ENCODE results near the gene AJAP1.

AJAP1 gene

GRCh38 chr1:4775506-4775905, 121.1 kb downstream of the AJAP1 start:
- no peak for DNase-seq (ENCODE audit: low read depth)
- no peak overlapping the region for H3K4me3 ChIP-seq (ENCODE audit: low read length)
- TF ChIP-seq CTCF (conservative IDR thresholded peaks at IDR 0.05; ENCODE audit: low read length), result no peak

- H3K4me3 ChIP-seq (ENCODE audit: low read length), result no peak overlapping the region
- no peak for DNase-seq (ENCODE audit: low read depth)
- peak; percentile 36 for TF ChIP-seq CTCF (conservative IDR thresholded peaks at IDR 0.05; ENCODE audit: low read length)
Measured at GRCh38 chr1:4778056-4778455, 123.6 kb downstream of the AJAP1 start.

DNA sequence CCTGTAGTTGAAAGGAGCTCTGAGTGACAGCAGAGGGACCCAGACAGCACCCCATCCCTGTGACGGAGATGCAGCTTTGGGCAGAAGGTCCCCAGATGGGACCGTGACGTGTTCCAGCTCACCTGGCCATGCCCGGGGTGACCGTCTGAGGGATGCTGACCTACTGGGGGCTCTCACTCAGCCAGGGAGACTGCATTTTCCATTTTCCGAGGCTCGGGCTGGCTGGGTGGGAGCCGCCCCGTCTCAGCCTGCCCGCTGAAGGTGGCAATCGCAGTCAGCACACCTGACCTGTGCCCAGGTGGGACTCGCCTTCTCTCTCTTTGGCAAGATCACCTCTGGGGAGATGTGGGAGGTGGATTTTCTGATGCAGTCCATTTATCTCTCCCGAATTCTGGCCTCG, 127.2 kb downstream of the AJAP1 start:
- DNase-seq (ENCODE audit: low read depth), result no peak
- no peak for TF ChIP-seq CTCF (conservative IDR thresholded peaks at IDR 0.05; ENCODE audit: low read length)
- no peak overlapping the region for H3K4me3 ChIP-seq (ENCODE audit: low read length)

GRCh38 chr1:4784761-4785160, 130.4 kb downstream of the AJAP1 start:
- DNase-seq (ENCODE audit: low read depth), result no peak
- H3K4me3 ChIP-seq (ENCODE audit: low read length), result no peak overlapping the region
- TF ChIP-seq CTCF (conservative IDR thresholded peaks at IDR 0.05; ENCODE audit: low read length), result no peak

GRCh38 chr1:4786055-4786454, 131.6 kb downstream of the AJAP1 start:
- no peak for TF ChIP-seq CTCF (conservative IDR thresholded peaks at IDR 0.05; ENCODE audit: low read length)
- no peak overlapping the region for H3K4me3 ChIP-seq (ENCODE audit: low read length)
- no peak for DNase-seq (ENCODE audit: low read depth)

DNA sequence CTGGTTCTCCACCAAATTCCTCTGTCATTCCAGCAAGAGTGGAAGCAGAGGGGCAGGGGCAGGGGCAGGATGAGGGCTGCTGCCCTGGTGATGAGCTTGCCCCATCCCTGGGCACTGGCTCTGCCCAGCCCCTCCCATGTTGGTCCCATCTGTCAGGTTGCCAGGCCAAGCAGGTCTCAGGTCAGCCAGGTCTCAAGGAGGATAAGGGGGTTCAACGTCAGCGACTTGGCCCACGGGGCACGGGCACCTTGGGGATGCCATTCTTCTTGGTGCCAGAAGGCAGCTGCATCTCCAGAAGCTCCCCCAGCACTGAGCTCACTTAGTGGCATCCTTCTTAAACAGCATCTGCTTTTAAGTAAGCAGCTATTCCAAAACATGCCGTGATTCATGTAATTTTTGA, 133.1 kb downstream of the AJAP1 start:
- H3K4me3 ChIP-seq (ENCODE audit: low read length), result no peak overlapping the region
- DNase-seq (ENCODE audit: low read depth), result no peak
- no peak for TF ChIP-seq CTCF (conservative IDR thresholded peaks at IDR 0.05; ENCODE audit: low read length)

DNA sequence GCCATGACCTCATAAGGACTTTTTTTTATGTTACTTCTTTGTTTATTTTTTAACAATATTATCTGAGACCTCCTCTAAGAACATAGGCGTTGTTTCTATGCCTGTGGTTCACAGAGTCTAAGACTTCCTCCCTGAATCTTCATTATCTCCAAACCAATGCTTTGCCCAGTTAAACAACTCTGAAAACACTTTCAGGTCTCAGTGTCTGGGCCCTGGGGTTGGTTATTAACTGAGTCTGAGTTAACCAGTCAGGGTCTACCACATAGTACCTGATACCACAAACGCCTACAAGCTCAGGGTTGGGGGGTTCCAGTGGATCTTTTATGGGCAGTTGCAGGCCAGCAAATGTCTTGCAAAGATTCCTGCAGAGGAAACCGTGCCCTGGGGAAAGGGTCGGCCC, 138.2 kb downstream of the AJAP1 start:
- no peak for DNase-seq (ENCODE audit: low read depth)
- TF ChIP-seq CTCF (conservative IDR thresholded peaks at IDR 0.05; ENCODE audit: low read length), result no peak
- no peak overlapping the region for H3K4me3 ChIP-seq (ENCODE audit: low read length)
